Measurements from ENCODE around the gene MED13L.
"Not testable (repeated sequence)": the region's sequence is repeated elsewhere in the genome, so short reads cannot be mapped to it uniquely, and the experiment has no call there.

Gene MED13L

DNA sequence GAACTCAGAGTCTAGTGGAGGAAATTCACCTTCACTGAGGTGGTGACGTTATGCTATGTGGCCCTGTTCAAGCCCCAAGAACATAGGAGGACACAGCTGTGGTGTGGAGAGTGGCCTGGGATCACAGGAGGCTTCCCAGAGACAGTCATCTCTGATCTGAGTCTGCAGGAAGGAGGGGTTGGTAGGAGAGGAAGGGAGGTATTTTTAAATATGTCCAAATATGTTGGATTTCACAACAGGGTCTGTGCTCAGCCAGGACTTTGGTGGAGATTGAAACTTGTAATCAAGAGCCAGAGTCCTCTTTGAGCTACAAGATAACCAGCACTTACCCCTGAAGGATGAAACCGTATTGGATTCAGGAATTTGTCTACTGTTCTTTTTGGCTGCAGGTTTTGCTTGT is 26.4 kb upstream of the MED13L start:
- in situ Hi-C loops (cut with MboI; ENCODE audit: low sequenced_read_pairs) = no loop called here

DNA sequence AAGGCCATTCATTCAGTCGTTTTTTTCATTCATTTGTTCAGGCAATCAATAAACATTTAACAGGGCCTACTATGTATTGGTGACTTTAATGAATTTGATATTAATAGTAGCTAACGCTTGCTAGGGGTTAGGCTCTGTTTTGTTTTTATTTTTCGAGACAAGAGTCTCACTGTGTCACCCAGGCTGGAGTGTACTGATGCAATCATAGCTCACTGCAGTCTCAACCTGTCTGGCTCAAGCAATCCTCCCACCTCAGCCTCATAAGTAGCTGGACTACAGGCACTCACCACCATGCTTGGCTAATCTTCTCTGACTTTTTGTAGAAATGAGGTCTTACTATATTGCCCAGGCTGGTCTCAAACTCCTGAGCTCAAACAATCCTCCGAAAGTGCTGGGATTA is 25.6 kb upstream of the MED13L start:
- in situ Hi-C loops (cut with MboI; ENCODE audit: low sequenced_read_pairs) = no loop called here

DNA sequence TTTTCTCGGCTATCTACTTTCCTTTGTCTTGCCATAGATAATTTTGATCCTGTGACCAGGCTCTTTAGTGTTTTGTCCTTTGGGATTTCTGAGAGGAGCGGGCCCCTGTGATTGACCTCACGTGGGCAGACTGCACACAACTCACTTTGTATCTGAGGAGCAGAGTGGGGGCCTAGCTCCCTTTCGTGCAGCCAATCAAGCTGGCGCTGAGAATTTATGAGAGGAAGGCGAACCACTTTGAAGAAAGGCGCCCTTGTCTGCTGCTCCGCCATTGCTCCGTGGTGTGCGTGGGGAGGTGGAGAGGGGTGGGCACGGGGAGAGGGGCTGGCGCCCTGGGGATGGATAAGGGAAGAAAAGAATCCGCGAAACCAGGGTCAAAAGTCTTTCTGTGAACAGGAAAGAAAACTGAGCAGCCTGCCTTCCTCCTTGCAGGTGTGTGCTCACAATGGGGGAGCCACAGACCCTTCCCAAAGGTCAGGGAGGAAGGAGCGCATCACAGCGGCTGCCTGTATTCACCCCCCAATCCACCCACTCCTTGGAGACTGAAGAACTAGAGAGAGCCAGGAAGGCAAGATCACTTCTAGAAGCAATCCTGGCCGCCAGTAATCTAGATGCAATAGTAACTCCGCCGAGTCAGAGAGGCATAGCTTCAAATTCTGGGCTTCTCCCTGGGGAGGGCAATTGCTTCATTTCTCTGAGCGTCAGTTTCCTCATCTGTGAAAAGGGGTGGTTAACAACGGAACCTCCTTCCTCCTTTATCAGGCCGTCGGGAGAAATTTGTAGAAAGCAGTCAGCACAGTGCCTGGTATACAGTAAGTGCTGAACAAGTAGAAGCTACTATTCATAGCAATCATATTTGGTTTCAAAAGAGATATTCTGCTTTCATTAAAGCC is 24.9 kb upstream of the MED13L start:
- in situ Hi-C loops (cut with MboI; ENCODE audit: low sequenced_read_pairs) = no loop called here

DNA sequence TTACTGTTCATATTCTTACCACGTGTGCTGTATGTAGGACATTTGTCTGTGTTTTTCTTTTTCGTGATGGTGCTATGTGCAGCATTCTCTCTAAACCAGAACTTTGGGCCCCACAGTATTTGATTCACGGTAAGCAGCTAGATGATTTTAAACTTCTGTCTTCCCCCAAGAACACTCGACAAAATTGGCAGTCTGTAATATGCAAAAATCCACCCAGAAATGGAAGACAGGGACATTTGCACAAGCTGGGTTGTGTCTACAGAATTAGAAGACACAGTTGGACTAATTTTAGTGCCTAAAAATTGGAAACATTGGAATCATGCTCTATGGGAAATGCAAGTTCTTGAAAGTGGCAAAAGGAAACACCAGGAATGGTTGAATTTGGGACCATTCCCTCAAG is 24.1 kb upstream of the MED13L start:
- in situ Hi-C loops (cut with MboI; ENCODE audit: low sequenced_read_pairs) = no loop called here

DNA sequence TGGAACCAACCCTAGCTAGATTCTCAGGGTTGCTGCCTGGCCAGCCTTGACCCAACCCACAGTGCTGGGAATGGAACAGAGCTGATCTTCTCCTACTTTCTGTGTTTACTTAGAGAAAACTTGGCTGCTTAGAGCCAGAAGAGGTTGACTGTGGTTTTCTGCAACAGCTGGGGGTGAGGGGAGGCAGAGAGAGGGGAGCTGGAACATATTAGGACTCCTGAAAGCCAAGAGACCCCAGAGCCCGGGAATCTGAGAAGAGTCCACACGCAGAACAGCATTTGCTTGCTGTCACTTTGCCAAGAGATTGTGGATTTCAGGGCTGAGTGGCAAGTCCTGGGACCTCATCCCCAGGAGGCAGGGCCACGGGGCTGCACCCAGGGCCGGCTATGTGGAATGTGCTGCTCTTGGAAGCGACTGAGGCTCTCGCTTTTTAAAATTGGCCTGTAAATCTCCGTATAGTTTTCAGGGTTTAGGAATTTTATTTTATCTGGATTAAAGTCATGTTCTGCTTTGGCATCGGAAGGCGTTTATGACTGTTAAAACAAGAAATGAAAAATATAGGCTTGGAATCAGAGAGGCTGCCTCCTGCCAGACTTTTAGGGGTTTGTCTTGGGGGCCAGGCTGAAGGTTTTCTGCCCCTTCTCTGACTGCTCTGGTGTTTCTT is 22.3 kb upstream of the MED13L start:
- in situ Hi-C loops (cut with MboI; ENCODE audit: low sequenced_read_pairs) = no loop called here

- in situ Hi-C loops (cut with MboI; ENCODE audit: low sequenced_read_pairs) = no loop called here
Observed at GRCh38 chr12:116299064-116299463, 21.6 kb upstream of the MED13L start.

DNA sequence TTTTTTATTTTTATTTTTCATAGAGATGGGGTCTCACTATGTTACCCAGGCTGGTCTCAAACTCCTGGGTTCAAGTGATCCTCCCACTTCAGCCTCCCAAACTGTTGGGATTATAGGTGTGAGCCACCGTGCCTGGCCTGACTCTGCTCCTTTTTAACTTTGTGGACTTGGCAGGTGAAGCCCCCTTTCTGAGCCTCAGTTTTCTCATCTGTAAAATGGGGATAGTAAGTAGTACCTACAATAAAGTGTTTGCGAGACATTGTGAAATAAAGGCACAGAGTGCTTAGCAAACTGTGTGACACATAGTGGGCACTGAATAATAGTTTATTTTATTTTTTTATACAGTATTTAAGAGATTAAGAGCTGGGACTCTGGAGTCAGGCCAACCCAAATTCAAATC is 21.1 kb upstream of the MED13L start:
- in situ Hi-C loops (cut with MboI; ENCODE audit: low sequenced_read_pairs) = no loop called here

DNA sequence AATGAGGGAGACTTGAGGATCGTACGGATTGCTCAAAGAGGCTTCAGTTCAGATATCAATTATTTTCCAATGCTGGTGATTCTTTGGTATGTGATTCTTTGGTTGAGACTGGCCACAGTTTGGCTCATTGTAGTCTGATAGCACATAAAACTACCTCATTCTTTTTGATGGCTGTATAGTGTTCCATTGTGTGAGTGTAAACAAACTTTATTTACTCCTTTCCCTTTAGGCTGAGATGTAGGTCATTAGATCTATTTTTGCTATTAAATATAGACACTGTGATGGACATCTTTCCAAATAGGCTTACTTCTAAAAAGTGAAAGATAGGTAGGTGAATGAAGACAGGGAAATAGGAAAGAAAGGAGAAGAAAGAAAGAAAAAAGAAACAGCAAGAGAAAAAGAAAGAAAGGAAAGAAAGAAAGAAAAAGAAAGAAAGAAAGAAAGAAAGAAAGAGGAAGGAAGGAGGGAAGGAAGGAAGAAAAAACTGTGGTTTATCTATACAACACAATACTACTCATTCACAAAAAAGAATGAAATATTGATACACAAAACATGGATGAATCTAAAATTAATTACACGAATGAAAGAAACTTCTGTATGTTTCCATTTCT is 19.8 kb upstream of the MED13L start:
- in situ Hi-C loops (cut with MboI; ENCODE audit: low sequenced_read_pairs) = no loop called here

GRCh38 chr12:116295327-116296263 is 18.1 kb upstream of the MED13L start:
- in situ Hi-C loops (cut with MboI; ENCODE audit: low sequenced_read_pairs) = no loop called here

- in situ Hi-C loops (cut with MboI; ENCODE audit: low sequenced_read_pairs) = no loop called here
Observed at GRCh38 chr12:116294454-116295165, 17.1 kb upstream of the MED13L start.

- in situ Hi-C loops (cut with MboI; ENCODE audit: low sequenced_read_pairs) = no loop called here
Observed at GRCh38 chr12:116293687-116294453, 16.4 kb upstream of the MED13L start.

GRCh38 chr12:116291218-116291617 is 13.7 kb upstream of the MED13L start:
- in situ Hi-C loops (cut with MboI; ENCODE audit: low sequenced_read_pairs) = no loop called here

GRCh38 chr12:116288735-116289134 is 11.2 kb upstream of the MED13L start:
- in situ Hi-C loops (cut with MboI; ENCODE audit: low sequenced_read_pairs) = no loop called here

GRCh38 chr12:116287842-116288301 is 10.4 kb upstream of the MED13L start:
- in situ Hi-C loops (cut with MboI; ENCODE audit: low sequenced_read_pairs) = no loop called here

GRCh38 chr12:116284396-116284795 is 6.9 kb upstream of the MED13L start:
- in situ Hi-C loops (cut with MboI; ENCODE audit: low sequenced_read_pairs) = no loop called here

DNA sequence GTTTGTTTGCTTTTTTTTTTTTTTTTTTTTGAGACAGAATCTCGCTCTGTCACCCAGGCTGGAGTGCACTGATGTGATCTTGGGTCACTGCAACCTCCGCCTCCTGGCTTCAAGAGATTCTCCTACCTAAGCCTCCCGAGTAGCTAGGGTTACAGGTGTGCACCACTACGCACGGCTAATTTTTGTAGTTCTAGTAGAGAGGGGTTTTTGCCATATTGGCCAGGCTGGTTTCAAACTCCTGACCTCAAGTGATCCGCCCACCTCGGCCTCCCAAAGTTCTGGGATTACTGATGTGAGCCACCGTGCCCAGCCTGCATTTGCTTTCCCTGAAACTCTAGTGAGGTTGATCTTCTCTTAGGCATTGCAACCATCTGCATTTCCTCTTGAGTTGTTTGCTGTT is 6.4 kb upstream of the MED13L start:
- in situ Hi-C loops (cut with MboI; ENCODE audit: low sequenced_read_pairs) = not testable (repeated sequence)

- in situ Hi-C loops (cut with MboI; ENCODE audit: low sequenced_read_pairs) = no loop called here
Observed at GRCh38 chr12:116282371-116283286, 5.1 kb upstream of the MED13L start.

- in situ Hi-C loops (cut with MboI; ENCODE audit: low sequenced_read_pairs) = no loop called here
Observed at GRCh38 chr12:116280595-116281290, 3.2 kb upstream of the MED13L start.

Data from HL-60/S4 treated with retinoic acid at 250 ng/mL for 4 days and 3 days (cell line).